Measurements from ENCODE around the gene MAGEA4.

MAGEA4 gene

DNA sequence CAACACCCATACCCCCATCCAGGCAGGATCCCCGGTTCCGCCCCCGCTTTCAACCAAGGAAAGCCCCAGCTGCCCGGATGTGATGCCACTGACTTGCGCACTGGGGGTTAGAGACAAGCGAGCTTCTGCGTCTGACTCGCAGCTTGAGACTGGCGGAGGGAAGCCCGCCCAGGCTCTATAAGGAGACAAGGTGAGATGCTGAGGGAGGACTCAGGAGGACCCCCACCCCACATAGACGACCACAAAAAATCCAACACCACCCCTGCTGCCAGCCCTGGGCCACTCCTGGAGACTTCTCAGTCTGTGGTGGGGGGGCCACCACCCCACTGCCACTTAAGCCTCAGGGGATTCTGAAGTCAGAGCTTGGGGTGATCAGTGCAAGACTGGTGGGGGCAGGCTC, at the start of gene MAGEA4:
Gene MAGEA4 (plus strand): TSS at position 110 of the 400 bp plus-strand sequence. CDS start 10,776 bp downstream, outside the sequence.
- TF ChIP-seq EZH2phosphoT487 (IDR thresholded peaks at IDR 0.05; ENCODE audit: borderline replicate concordance), result no peak
- TF ChIP-seq, protein P1, sequence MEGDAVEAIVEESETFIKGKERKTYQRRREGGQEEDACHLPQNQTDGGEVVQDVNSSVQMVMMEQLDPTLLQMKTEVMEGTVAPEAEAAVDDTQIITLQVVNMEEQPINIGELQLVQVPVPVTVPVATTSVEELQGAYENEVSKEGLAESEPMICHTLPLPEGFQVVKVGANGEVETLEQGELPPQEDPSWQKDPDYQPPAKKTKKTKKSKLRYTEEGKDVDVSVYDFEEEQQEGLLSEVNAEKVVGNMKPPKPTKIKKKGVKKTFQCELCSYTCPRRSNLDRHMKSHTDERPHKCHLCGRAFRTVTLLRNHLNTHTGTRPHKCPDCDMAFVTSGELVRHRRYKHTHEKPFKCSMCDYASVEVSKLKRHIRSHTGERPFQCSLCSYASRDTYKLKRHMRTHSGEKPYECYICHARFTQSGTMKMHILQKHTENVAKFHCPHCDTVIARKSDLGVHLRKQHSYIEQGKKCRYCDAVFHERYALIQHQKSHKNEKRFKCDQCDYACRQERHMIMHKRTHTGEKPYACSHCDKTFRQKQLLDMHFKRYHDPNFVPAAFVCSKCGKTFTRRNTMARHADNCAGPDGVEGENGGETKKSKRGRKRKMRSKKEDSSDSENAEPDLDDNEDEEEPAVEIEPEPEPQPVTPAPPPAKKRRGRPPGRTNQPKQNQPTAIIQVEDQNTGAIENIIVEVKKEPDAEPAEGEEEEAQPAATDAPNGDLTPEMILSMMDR (conservative IDR thresholded peaks at IDR 0.05; ENCODE audit: low read length), result no peak
- Histone ChIP-seq H3K4me1 (ENCODE audit: insufficient read depth, low read length, poor library complexity, severe bottlenecking) (no peaks in the 10 kb centered on the region), H2AFZ (ENCODE audit: low read length) (no peak within 1 kb of the TSS), H3K9ac (ENCODE audit: low read depth, low read length, poor library complexity, severe bottlenecking) (no peak within 1 kb of the TSS), H3K9me3 (ENCODE audit: insufficient read depth, low read depth, low read length) (no peaks in the 10 kb centered on the region), H3F3A (ENCODE audit: low read depth) (no peaks in the 10 kb centered on the region), H3K4me2 (ENCODE audit: low read depth, low read length, poor library complexity, severe bottlenecking) (no peak within 1 kb of the TSS), H3K9me2 (replicated peaks; ENCODE audit: low read depth, low read length) (no peaks in the 10 kb centered on the region), H4K20me1 (ENCODE audit: insufficient read depth, low read length, poor library complexity, severe bottlenecking) (no peaks in the 10 kb centered on the region), H3K4me3 (ENCODE audit: low read length, poor library complexity, severe bottlenecking) (no peak within 1 kb of the TSS), H3K79me2 (ENCODE audit: insufficient read depth, low read length) (no peaks in the 10 kb centered on the region), H3K36me3 (ENCODE audit: insufficient read depth, low read length) (no peaks in the 10 kb centered on the region), H3K27me3 (ENCODE audit: insufficient read depth, low read length, poor library complexity, severe bottlenecking) (no peaks in the 10 kb centered on the region)

DNA sequence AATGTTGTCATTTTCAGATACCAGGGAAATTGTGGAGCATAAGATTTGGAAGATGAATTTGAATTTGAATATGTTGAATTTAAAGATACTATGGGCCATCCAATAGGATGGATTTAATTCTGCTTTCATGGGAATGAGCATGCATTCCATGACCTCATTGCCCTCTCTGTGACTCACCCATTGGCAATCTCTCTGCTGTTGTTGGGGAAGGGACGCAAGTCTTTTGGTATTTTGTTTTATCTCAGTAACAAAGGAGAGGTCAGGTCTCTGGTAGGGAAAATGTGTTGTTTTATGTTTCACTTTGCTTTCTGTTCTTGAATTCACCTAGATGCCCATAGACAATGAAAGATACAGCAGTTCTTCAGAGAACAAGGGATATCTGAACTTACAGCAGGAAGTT, 42.1 kb upstream of the MAGEA4 start:
- Histone ChIP-seq H3K36me3 (ENCODE audit: insufficient read depth, low read length) (no peaks in the 10 kb centered on the region), H3K9me3 (ENCODE audit: insufficient read depth, low read depth, low read length) (no peaks in the 10 kb centered on the region), H3K79me2 (ENCODE audit: insufficient read depth, low read length) (no peaks in the 10 kb centered on the region), H3K4me2 (ENCODE audit: low read depth, low read length, poor library complexity, severe bottlenecking) (no peak overlapping the region), H3F3A (ENCODE audit: low read depth) (no peaks in the 10 kb centered on the region), H4K20me1 (ENCODE audit: insufficient read depth, low read length, poor library complexity, severe bottlenecking) (no peaks in the 10 kb centered on the region), H3K27me3 (ENCODE audit: insufficient read depth, low read length, poor library complexity, severe bottlenecking) (no peaks in the 10 kb centered on the region), H3K4me3 (ENCODE audit: low read length, poor library complexity, severe bottlenecking) (no peak overlapping the region), H2AFZ (ENCODE audit: low read length) (no peak overlapping the region), H3K9ac (ENCODE audit: low read depth, low read length, poor library complexity, severe bottlenecking) (no peak overlapping the region), H3K4me1 (ENCODE audit: insufficient read depth, low read length, poor library complexity, severe bottlenecking) (no peaks in the 10 kb centered on the region), H3K9me2 (replicated peaks; ENCODE audit: low read depth, low read length) (no peaks in the 10 kb centered on the region)
- TF ChIP-seq, protein P1 (conservative IDR thresholded peaks at IDR 0.05; ENCODE audit: low read length), result no peak
- TF ChIP-seq EZH2phosphoT487 (IDR thresholded peaks at IDR 0.05; ENCODE audit: borderline replicate concordance), result no peak

DNA sequence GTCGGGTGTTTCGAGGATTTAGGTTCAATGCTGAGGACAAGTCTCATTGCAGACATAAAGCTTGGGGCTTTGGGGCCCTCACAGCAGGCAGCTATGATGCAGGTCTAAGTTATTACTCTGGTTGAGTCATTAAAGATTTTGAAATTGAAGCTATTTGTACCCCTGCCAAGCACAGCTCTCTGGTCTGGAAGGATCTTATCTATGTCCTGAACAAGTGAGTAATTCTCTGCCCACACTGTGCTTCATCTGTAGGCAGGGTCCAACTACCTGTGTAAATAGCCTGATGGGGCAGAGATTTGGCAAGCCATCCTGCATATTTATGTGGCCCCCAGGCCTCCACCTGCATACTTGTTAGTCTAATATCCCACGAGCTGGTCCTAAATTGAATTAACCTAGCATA, 41.4 kb upstream of the MAGEA4 start:
- Histone ChIP-seq H3K9me3 (ENCODE audit: insufficient read depth, low read depth, low read length) (no peaks in the 10 kb centered on the region), H3K36me3 (ENCODE audit: insufficient read depth, low read length) (no peaks in the 10 kb centered on the region), H3K27me3 (ENCODE audit: insufficient read depth, low read length, poor library complexity, severe bottlenecking) (no peaks in the 10 kb centered on the region), H3K4me3 (ENCODE audit: low read length, poor library complexity, severe bottlenecking) (no peak overlapping the region), H3K9me2 (replicated peaks; ENCODE audit: low read depth, low read length) (no peaks in the 10 kb centered on the region), H4K20me1 (ENCODE audit: insufficient read depth, low read length, poor library complexity, severe bottlenecking) (no peaks in the 10 kb centered on the region), H2AFZ (ENCODE audit: low read length) (no peak overlapping the region), H3K4me2 (ENCODE audit: low read depth, low read length, poor library complexity, severe bottlenecking) (no peak overlapping the region), H3K79me2 (ENCODE audit: insufficient read depth, low read length) (no peaks in the 10 kb centered on the region), H3K4me1 (ENCODE audit: insufficient read depth, low read length, poor library complexity, severe bottlenecking) (no peaks in the 10 kb centered on the region), H3F3A (ENCODE audit: low read depth) (no peaks in the 10 kb centered on the region), H3K9ac (ENCODE audit: low read depth, low read length, poor library complexity, severe bottlenecking) (no peak overlapping the region)
- TF ChIP-seq EZH2phosphoT487 (IDR thresholded peaks at IDR 0.05; ENCODE audit: borderline replicate concordance), result no peak
- TF ChIP-seq, protein P1 (conservative IDR thresholded peaks at IDR 0.05; ENCODE audit: low read length), result no peak
